Karpas-422 (cell line): ENCODE results near the gene EFCAB8. TPM values are rescaled to one million over a fixed set of nuclear protein-coding genes. Genes with fewer than 3 reads are reported as not detected.

Experiments
- DNase-seq: peaks from one replicate; pipeline ENCODE4 v3.0.0-alpha.2; 2015
- H2AFZ ChIP-seq: fragments of 200-600 bp; sonication (generic); 2 replicates; pipeline ENCODE4 v1.6.1; 2014; ENCODE audit warnings: antibody characterized with exemption, low read length, mixed read lengths
- H3K27ac ChIP-seq: fragments of 200-600 bp; sonication (generic); 2 replicates; pipeline ENCODE4 v1.5.1; 2014; ENCODE audit warnings: mild to moderate bottlenecking, low read length, moderate library complexity
- H3K27me3 ChIP-seq: fragments of 200-600 bp; sonication (generic); 2 replicates; pipeline ENCODE4 v1.6.1; 2014; ENCODE audit warnings: low read length, mixed read lengths
- H3K36me3 ChIP-seq: fragments of 200-600 bp; sonication (generic); 2 replicates; pipeline ENCODE4 v1.6.1; 2014; ENCODE audit warnings: low read length, mixed read lengths; ENCODE audit not compliant: insufficient read depth
- H3K4me1 ChIP-seq: fragments of 200-600 bp; sonication (generic); 2 replicates; pipeline ENCODE4 v1.6.1; 2014; ENCODE audit warnings: mild to moderate bottlenecking, low read length, mixed read lengths
- H3K4me2 ChIP-seq: fragments of 200-600 bp; sonication (generic); 2 replicates; pipeline ENCODE4 v1.6.1; 2014; ENCODE audit warnings: low read length, low read depth, mild to moderate bottlenecking; ENCODE audit not compliant: poor library complexity, severe bottlenecking
- H3K4me3 ChIP-seq: fragments of 200-600 bp; sonication (generic); 2 replicates; pipeline ENCODE4 v1.5.1; 2014; ENCODE audit warnings: mild to moderate bottlenecking, antibody characterized with exemption, low read length, mixed read lengths
- H3K79me2 ChIP-seq: fragments of 200-600 bp; sonication (generic); 2 replicates; pipeline ENCODE4 v1.6.1; 2014; ENCODE audit warnings: mild to moderate bottlenecking, low read length, mixed read lengths
- H3K9ac ChIP-seq: fragments of 200-600 bp; sonication (generic); 2 replicates; pipeline ENCODE4 v1.6.0; 2014; ENCODE audit warnings: low read length
- H3K9me2 ChIP-seq: fragments of 200-600 bp; sonication (generic), shearing (Covaris generic); replicated peaks from 2 replicates; pipeline ENCODE4 v1.6.0; 2014; ENCODE audit warnings: mild to moderate bottlenecking, low read length, moderate library complexity; ENCODE audit not compliant: insufficient read depth
- H3K9me3 ChIP-seq: fragments of 300-700, 200-600 bp; sonication (generic); 2 replicates; pipeline ENCODE4 v1.6.1; 2014; ENCODE audit warnings: low read length, mixed read lengths
- H4K20me1 ChIP-seq: fragments of 200-600 bp; sonication (generic); 2 replicates; pipeline ENCODE4 v1.6.1; 2014; ENCODE audit warnings: mild to moderate bottlenecking, antibody characterized with exemption, low read length, low read depth; ENCODE audit not compliant: insufficient read depth
- total RNA-seq: library from RNA; depleted of rRNA; stranded (reverse); fragments of >200 nt; shearing (Covaris generic); gene quantifications from 2 replicates; pipeline ENCODE4 v1.2.3, GENCODE V29; 2014; ENCODE audit warnings: low replicate concordance

Gene EFCAB8
- total RNA-seq, 1 experiment from 2014 or later: 1.2 TPM

DNA sequence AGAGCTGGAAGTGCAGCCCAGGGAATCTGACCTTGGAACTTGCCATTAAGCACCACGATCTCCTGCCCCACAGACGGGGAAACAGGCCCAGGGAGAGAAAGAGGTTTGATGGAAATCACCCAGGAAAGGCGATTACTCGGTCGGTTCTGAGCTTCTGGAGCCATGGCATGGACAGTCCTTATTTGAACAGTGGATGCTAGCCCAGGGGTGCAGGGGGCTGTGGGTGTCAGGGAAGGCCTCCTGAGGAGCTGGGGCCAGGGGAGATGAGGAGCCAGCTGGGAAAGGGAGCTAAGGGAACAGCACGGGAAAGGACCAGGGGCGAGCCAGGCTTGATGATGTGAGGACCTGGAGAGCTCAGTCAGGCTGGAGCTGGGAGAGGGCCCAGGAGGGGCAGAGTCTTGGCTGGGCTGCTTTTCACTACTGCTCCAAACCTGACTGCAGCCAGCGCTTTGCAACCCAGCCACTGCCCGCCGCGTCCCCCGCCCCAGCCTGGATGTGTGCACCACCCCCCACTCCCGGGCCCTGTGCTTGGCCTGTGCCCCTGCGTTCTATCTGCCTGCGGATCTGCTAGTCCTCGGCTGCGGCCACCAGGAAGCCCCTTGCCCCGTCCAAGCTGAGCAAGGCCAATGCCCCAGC lies 127.7 kb downstream of the EFCAB8 start:
- Histone ChIP-seq H3K4me3 (no peak overlapping the region), H3K9me3 (no peaks in the 10 kb centered on the region), H3K9ac (no peak overlapping the region), H3K79me2 (no peaks in the 10 kb centered on the region), H3K4me1 (no peaks in the 10 kb centered on the region), H3K9me2 (no peaks in the 10 kb centered on the region), H2AFZ (no peak overlapping the region), H4K20me1 (no peaks in the 10 kb centered on the region), H3K36me3 (no peaks in the 10 kb centered on the region), H3K4me2 (no peak overlapping the region), H3K27ac (no peak overlapping the region), H3K27me3 (no peaks in the 10 kb centered on the region)
- DNase-seq: no peak

DNA sequence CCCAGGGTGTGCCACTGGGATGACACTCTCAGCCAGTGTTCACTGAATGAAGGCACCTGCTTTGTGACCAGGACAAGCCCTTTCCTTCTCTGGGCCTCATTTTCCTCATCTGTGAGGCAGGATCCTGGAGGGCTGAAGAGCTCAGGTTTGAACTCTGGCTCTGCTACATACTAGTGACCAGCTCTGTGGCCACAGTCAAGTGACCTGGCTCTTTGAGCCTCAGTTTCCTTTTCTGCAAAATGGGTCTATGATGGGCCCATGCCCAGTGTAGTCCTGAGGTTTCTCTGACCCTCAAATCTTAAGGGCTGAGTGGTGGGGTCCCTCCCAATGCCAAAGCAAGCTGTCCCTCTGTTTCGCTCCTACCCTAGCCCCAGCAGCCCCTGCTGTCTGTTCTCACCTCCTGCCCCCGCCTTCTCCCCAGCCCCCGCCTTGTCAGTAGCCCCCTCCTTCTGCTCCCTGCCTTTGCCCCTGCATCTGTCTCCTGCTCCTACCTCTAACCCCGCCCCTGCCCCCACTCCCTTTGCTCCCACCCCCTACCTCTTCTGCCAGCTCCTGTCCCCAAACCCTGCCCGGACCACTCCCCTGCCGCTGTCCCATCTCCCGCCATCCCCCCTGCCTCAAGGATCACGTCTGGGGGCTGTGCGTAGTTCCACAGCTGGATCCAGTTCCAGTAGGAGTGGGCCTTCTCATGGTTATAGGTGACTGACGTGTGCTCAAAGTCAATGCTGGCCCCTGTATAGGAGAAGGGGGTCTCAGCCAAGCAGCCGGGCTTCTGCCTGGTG lies 128.5 kb downstream of the EFCAB8 start:
- Histone ChIP-seq H2AFZ (no peak overlapping the region), H3K36me3 (no peaks in the 10 kb centered on the region), H3K4me1 (no peaks in the 10 kb centered on the region), H3K79me2 (no peaks in the 10 kb centered on the region), H3K9ac (no peak overlapping the region), H3K9me3 (no peaks in the 10 kb centered on the region), H3K27ac (no peak overlapping the region), H4K20me1 (no peaks in the 10 kb centered on the region), H3K4me3 (no peak overlapping the region), H3K9me2 (no peaks in the 10 kb centered on the region), H3K4me2 (no peak overlapping the region), H3K27me3 (no peaks in the 10 kb centered on the region)
- DNase-seq: no peak

DNA sequence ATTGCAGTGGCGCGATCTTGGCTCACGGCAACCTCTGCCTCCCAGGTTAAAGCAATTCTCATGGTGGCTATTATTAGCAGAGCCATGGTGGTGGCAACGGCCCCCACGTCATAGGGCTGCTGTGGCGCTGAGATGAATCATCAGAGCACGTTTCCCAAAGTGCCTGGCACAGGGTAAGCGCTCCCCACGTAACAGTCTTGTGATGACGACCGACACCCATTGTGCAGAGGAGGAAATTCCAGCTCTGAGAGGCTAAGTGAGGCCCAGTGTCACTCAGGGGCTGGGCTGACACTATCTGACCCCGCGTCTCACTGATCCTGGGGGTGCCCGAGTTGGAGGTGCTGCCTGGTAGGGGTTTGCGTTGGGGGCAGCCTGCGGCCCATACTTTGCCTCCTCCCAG lies 129.3 kb downstream of the EFCAB8 start:
- Histone ChIP-seq H4K20me1 (no peaks in the 10 kb centered on the region), H3K9ac (no peak overlapping the region), H3K9me2 (no peaks in the 10 kb centered on the region), H3K36me3 (no peaks in the 10 kb centered on the region), H3K4me3 (no peak overlapping the region), H3K4me2 (no peak overlapping the region), H2AFZ (no peak overlapping the region), H3K27ac (no peak overlapping the region), H3K9me3 (no peaks in the 10 kb centered on the region), H3K79me2 (no peaks in the 10 kb centered on the region), H3K27me3 (no peaks in the 10 kb centered on the region), H3K4me1 (no peaks in the 10 kb centered on the region)
- DNase-seq: no peak

DNA sequence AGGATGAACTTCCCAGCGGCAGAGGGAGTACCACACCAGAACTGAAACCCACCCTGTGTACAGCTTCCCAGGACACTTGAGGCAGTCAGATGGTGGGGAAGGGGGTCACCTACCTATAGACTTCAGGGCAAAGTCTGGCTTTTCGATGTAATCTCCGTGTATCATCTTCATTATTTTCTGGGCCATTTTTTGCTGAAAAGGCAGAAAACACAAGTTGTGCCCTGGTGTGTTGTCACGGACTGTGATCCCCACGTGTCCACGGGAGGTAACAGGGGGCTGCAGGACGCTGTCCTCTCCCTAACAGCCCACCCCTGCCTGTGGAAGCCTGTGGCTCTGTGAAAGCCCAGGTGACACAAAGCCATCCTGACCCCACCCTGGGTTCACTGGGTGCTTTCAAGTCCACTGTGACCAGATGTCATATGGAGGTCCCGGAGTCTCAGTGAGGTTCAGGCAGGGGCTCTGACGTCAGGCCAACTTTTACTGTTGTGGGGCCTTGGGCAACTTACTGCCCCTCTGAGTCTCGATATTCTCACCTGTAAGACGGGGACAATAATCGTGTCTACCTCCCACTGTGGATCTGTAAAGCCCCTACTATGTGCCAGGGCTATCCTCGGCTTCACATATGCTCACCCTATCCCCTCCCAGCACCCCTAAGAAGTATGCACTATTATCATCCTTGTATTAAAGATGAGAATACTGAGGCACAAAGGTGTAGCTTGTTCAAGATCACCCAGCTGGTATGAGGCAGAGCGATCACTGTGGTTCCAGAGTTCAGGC lies 131.0 kb downstream of the EFCAB8 start:
- no peak for DNase-seq
- Histone ChIP-seq H3K4me2 (no peak overlapping the region), H3K9me3 (no peaks in the 10 kb centered on the region), H3K27ac (no peak overlapping the region), H3K4me1 (no peaks in the 10 kb centered on the region), H3K79me2 (no peaks in the 10 kb centered on the region), H3K9ac (no peak overlapping the region), H2AFZ (no peak overlapping the region), H3K36me3 (no peaks in the 10 kb centered on the region), H3K9me2 (no peaks in the 10 kb centered on the region), H4K20me1 (no peaks in the 10 kb centered on the region), H3K27me3 (no peaks in the 10 kb centered on the region), H3K4me3 (no peak overlapping the region)

DNA sequence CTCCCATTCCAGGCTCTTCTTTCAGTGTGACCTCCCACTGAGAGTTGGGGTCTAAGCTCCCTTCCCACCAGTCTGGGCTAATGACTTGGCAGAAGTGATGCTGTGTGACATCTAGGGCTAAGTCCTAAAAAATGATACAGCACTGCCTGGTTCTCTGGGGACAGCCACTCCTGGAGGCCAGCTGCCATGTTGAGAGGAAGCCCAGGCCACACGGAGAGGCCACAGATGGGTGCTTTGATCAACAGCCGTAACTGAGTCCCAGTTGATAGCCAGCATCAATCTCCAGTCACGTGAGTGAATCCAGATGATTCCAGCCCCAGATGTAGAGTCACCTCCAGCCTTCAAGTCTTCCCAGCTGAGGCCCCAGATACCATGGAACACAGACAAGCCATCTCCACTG lies 131.7 kb downstream of the EFCAB8 start:
- Histone ChIP-seq H2AFZ (no peak overlapping the region), H3K9me3 (no peaks in the 10 kb centered on the region), H3K27me3 (no peaks in the 10 kb centered on the region), H3K79me2 (no peaks in the 10 kb centered on the region), H3K4me2 (no peak overlapping the region), H3K27ac (no peak overlapping the region), H3K4me1 (no peaks in the 10 kb centered on the region), H3K9ac (no peak overlapping the region), H3K36me3 (no peaks in the 10 kb centered on the region), H3K4me3 (no peak overlapping the region), H3K9me2 (no peaks in the 10 kb centered on the region), H4K20me1 (no peaks in the 10 kb centered on the region)
- DNase-seq: no peak

DNA sequence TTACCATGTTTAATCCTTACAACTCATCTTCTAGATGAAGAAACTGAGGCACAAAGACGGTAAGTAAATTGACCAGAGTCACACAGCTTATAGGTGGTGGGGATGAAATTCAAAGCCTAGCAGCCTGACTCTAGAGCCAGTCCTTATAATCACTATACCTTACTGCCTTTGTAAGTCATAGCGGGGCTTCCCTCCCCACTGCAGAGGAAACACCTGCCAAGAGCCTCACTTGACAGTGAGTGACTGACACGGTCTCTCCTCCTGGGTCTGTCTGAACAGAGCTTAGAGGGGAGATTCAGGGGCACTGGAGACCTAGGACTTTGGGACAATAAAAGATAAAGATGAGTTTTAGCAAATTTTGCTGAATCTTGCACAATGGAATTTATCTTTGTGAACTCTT lies 132.7 kb downstream of the EFCAB8 start:
- H3K9me3 ChIP-seq: no peaks in the 10 kb centered on the region
- H3K79me2 ChIP-seq: no peaks in the 10 kb centered on the region
- H3K9me2 ChIP-seq: no peaks in the 10 kb centered on the region
- H3K36me3 ChIP-seq: no peaks in the 10 kb centered on the region
- H3K4me2 ChIP-seq: no peak overlapping the region
- H4K20me1 ChIP-seq: no peaks in the 10 kb centered on the region
- DNase-seq: no peak
- no peak overlapping the region for H3K27ac ChIP-seq
- H3K27me3 ChIP-seq: no peaks in the 10 kb centered on the region
- H2AFZ ChIP-seq: no peak overlapping the region
- H3K4me3 ChIP-seq: no peak overlapping the region
- H3K4me1 ChIP-seq: no peaks in the 10 kb centered on the region
- no peak overlapping the region for H3K9ac ChIP-seq

DNA sequence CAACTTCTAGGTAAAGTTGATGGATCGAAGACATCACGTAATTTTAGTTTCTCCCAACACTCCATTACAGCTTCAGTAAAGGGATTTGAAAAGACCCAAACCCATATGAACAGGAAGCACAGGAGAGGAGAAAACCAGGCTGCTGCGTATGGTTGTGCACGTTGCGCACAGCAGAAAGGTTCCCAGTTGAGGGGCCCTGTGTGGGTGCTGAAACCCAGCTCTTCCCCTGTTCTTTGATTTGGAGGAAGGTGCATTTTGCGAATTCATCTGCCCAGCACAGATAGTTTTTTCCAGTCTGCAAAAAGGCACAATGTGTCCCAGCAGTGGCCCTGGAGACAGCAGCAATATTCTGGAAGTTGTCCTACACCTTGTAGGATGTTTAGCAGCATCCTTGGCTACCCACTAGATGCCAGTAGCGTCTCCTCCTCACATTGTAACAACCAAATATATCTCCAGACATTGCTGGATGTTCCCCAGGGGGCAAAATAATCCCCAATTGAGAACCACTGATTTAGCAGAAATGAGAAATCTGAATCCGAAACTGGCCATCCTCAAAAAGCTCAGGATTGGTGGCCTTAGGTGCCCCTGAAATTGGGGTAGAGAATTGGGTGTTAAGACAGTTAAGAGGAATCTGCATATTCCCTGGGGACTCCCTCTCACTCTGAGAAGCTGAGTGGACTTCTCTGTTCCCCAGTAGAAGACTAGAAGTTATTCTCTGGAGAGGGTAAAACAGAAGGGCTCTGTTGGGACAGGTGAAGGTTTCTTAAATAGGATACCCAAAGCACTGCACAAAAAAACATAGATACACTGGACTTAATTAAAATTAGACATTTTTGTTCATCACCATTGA lies 133.3 kb downstream of the EFCAB8 start:
- no peak overlapping the region for H3K27ac ChIP-seq
- DNase-seq: peak; percentile 41
- no peak overlapping the region for H2AFZ ChIP-seq

More for the DNA sequence above, 133.3 kb downstream of the EFCAB8 start:
- H3K27me3 ChIP-seq: no peaks in the 10 kb centered on the region
- H4K20me1 ChIP-seq: no peaks in the 10 kb centered on the region
- no peaks in the 10 kb centered on the region for H3K9me3 ChIP-seq
- H3K4me2 ChIP-seq: no peak overlapping the region
- no peaks in the 10 kb centered on the region for H3K36me3 ChIP-seq
- no peaks in the 10 kb centered on the region for H3K4me1 ChIP-seq
- no peaks in the 10 kb centered on the region for H3K79me2 ChIP-seq
- H3K9ac ChIP-seq: no peak overlapping the region
- no peak overlapping the region for H3K4me3 ChIP-seq
- H3K9me2 ChIP-seq: no peaks in the 10 kb centered on the region
